GM10266 (cell line): ENCODE results near the gene CASP10.
A peak's percentile ranks its signal among the peaks of the same experiment; 100 is the strongest.

Experiments used
- DNase-seq: peaks from one replicate; pipeline ENCODE4 v3.0.0; 2012; ENCODE audit errors: extremely low spot score
- TF ChIP-seq, protein P1 (sequence below): IDR thresholded peaks from 2 replicates; pipeline ENCODE4 v1.5.1; 2012; ENCODE audit warnings: mild to moderate bottlenecking, low read depth; ENCODE audit not compliant: control insufficient read depth, insufficient read depth; ENCODE audit errors: missing control alignments

The CASP10 gene

GRCh38 chr2:201223089-201224073 lies 40.4 kb downstream of the CASP10 start:
- DNase-seq = no peak
- TF ChIP-seq, protein P1, sequence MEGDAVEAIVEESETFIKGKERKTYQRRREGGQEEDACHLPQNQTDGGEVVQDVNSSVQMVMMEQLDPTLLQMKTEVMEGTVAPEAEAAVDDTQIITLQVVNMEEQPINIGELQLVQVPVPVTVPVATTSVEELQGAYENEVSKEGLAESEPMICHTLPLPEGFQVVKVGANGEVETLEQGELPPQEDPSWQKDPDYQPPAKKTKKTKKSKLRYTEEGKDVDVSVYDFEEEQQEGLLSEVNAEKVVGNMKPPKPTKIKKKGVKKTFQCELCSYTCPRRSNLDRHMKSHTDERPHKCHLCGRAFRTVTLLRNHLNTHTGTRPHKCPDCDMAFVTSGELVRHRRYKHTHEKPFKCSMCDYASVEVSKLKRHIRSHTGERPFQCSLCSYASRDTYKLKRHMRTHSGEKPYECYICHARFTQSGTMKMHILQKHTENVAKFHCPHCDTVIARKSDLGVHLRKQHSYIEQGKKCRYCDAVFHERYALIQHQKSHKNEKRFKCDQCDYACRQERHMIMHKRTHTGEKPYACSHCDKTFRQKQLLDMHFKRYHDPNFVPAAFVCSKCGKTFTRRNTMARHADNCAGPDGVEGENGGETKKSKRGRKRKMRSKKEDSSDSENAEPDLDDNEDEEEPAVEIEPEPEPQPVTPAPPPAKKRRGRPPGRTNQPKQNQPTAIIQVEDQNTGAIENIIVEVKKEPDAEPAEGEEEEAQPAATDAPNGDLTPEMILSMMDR = no peak

GRCh38 chr2:201228271-201228911 lies 45.5 kb downstream of the CASP10 start:
- TF ChIP-seq, protein P1 = no peak

DNA sequence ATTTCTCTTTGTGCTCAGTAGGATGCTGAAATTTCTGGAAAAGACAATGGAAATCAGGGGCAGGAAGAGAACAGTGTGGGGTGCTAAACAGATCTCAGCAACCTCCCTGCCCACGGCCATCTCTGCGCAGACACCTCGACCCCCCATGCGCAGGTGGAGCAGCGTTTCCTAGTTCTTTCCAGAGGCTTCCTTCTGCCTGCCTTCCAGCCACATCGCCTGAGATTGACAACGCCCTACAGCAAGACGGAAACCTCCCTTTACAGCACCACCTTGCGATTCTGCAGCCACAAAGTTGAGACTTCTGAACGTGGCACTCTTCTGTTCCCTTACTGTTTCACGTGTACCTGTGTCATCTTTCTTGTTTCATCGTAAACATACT lies 46.0 kb downstream of the CASP10 start:
- DNase-seq = no peak
- TF ChIP-seq, protein P1 = peak; percentile 16

More at GRCh38 chr2:201228271-201228911, 45.5 kb downstream of the CASP10 start:
- no peak for DNase-seq

- DNase-seq = peak; percentile 83
- TF ChIP-seq, protein P1 = peak; percentile 95
Observed at GRCh38 chr2:201231781-201232466, 49.0 kb downstream of the CASP10 start.

DNA sequence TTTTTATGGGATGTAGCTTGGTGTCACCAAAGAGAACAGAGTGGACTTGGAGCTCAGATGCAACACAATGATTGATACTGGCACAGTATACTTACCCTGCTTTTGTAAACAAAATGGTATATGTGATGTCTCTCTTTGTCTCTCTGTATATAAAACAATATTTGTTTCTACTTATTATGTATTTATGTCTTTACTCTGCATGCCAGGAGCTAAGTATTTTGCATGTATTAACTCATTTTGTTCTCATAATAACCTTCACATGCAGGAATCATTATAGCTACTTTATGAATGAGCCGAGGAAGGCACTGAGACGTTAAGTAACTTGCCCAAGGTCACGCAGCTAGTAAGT lies 49.5 kb downstream of the CASP10 start:
- DNase-seq = no peak
- TF ChIP-seq, protein P1 = no peak

DNA sequence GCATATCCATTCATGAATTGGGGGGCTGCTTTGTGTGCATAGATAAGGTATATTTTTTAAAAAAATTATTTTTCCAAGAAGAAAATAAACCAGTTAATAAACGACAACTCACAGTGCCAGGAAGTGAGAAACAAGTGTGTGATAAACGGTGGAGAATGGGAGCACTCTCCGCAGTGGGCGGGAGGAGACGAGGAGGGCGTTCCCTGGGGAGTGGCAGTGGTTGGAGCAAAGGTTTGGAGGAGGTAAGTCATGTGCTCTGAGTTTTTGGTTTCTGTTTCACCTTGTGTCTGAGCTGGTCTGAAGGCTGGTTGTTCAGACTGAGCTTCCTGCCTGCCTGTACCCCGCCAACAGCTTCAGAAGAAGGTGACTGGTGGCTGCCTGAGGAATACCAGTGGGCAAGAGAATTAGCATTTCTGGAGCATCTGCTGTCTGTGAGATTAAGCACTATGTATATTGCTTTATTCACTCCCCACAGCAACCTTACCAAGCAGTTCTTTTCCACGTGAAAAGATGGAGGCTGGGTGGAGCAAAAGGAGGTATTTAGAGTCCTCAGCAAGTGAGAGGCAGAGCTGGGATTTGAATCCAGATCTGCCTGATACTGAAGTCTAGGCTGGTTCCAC lies 50.4 kb downstream of the CASP10 start:
- peak; percentile 84 for DNase-seq
- TF ChIP-seq, protein P1 = no peak
